GM19023 (cell line): ENCODE data around the gene MT2A.
A peak's percentile ranks its signal among the peaks of the same experiment; 100 is the strongest.

ENCODE experiments used
- ATAC-seq: cut with Tn5 transposase; IDR thresholded peaks from one replicate; pipeline ENCODE4 v1.9.1; 2021; ENCODE audit warnings: mild to moderate bottlenecking, moderate library complexity; ENCODE audit not compliant: unreplicated experiment

The MT2A gene

GRCh38 chr16:56594292-56594619, 14.1 kb upstream of the MT2A start:
- ATAC-seq, result no peak

- ATAC-seq, result no peak
Observed at GRCh38 chr16:56600398-56600999, 7.9 kb upstream of the MT2A start.

GRCh38 chr16:56601325-56601724, 7.1 kb upstream of the MT2A start:
- no peak for ATAC-seq

- ATAC-seq, result no peak
Observed at GRCh38 chr16:56603589-56603988, 4.8 kb upstream of the MT2A start.

- ATAC-seq, result no peak
Observed at GRCh38 chr16:56604966-56605365, 3.4 kb upstream of the MT2A start.

- no peak for ATAC-seq
Observed at GRCh38 chr16:56605475-56605874, 2.9 kb upstream of the MT2A start.

- no peak for ATAC-seq
Observed at GRCh38 chr16:56606071-56606475, 2.3 kb upstream of the MT2A start.

GRCh38 chr16:56606476-56607108, 1.8 kb upstream of the MT2A start:
- no peak for ATAC-seq

GRCh38 chr16:56607109-56607618, 1.2 kb upstream of the MT2A start:
- no peak for ATAC-seq

- ATAC-seq, result no peak
Observed at GRCh38 chr16:56607675-56608042, 725 bp upstream of the MT2A start.

GRCh38 chr16:56608876-56609462, 585 bp downstream of the MT2A start:
- no peak for ATAC-seq

GRCh38 chr16:56609463-56609921, 1.1 kb downstream of the MT2A start:
- ATAC-seq, result peak; percentile 30

GRCh38 chr16:56610017-56610608, 1.7 kb downstream of the MT2A start:
- ATAC-seq, result no peak

GRCh38 chr16:56610609-56611111, 2.3 kb downstream of the MT2A start:
- ATAC-seq, result no peak

GRCh38 chr16:56611281-56611833, 3.0 kb downstream of the MT2A start:
- ATAC-seq, result no peak

GRCh38 chr16:56613706-56614105, 5.3 kb downstream of the MT2A start:
- ATAC-seq, result no peak

GRCh38 chr16:56614549-56614991, 6.2 kb downstream of the MT2A start:
- ATAC-seq, result no peak

- no peak for ATAC-seq
Observed at GRCh38 chr16:56615353-56615752, 7.0 kb downstream of the MT2A start.

GRCh38 chr16:56616608-56617211, 8.3 kb downstream of the MT2A start:
- no peak for ATAC-seq

GRCh38 chr16:56617212-56618085, 9.1 kb downstream of the MT2A start:
- ATAC-seq, result no peak
